ENCODE measurements around the gene CD300E.
"Not testable (repeated sequence)": the region's sequence is repeated elsewhere in the genome, so short reads cannot be mapped to it uniquely, and the experiment has no call there.

Gene CD300E

DNA sequence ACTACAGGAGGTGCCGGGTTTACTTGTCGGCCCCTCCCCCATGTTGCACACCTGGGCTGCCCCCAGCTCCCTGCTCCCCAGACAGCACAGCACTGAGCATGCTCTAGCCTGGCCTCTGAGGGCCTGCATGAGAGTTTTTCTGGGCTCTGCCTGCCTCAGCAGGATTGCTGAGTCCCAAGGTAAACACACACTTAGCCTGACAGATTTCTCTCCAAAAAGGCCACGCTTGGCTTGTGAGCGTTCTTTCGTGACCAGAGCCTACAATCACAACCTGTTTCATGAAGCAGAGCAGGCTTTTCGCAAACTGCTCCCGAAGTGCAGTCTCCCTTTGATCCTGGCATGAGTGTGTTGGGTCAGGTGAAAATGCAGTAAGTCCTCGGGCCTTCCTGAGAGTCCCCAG, 9.8 kb upstream of the CD300E start:
- peak; percentile 91 for DNase-seq

DNA sequence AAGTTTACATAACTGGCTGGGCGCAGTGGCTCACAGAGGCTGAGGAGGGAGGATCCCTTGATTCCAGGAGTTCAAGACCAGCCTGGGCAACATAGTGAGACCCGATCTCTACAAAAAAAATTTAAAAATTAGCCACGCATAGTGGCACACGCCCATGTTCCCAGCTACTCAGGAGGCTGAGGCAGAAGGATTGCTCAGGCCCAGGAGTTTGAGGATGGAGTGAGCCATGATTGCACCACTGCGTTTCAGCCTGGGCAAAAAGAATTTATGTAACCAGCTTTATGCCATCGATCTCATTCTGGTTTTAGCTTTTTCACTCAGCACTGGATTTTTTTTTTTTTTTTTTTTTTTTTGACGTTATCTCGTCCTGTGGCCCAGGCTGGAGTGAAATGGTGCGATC, 9.1 kb upstream of the CD300E start:
- no peak for DNase-seq

DNA sequence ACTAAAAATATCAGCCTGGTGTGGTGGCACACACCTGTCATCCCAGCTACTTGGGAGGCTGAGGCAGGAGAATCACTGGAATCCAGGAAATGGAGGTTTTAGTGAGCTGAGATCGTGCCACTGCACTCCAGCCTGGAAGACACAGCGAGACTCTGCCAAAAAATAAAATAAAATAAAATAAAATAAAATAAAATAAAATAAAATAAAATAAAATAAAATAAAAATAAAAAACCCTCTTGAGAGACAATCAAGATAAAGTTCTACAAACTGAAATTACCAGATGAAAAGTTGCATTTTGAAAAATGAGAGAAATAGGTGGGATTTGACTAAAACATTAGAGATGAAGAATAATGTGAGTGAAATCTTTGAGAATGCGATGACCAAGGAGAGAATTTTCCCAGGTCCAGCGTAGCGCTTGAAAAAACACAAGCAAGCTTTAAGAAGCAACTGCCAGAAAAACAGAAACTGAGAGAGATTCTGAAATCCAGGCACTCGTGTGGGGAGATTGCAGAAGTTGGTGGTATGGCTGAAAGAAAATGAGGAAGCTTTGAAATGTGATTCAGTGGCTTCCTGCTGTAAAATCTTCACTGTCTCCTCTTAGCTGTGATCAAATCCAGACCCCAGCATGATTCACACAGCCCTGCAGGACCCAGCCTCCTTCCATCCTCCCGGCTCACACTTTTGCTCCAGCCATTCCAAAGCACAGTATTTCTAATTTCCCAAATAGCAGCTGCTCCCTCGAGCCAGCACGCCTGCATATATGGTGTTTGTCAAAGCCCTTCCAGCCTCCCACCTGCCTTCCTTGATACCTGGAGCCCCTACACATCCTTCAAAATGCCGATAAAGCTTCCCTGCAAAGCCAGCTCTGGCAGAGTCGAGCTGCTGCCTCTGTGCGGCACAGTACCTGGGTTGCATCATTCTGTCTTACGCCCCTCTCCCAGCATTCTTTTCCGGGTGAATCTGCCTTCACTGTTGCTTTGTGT, 8.2 kb upstream of the CD300E start:
- DNase-seq = no peak

DNA sequence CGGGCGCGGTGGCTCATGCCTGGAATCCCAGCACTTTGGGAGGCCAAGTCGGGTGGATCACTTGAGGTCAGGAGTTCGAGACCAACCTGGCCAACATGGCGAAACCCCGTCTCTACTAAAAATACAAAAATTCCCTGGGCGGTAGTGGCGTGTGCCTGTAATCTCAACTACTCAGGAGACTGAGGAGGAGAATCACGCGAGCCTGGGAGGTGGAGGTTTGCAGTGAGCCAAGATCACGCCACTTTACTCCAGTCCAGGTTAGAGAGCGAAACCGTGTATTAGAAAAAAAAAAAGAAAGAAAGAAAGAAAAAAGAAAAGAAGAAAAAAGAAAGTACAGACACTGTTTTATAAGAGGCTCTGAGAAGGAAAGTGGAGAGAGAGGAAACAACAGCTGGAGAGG, 6.7 kb upstream of the CD300E start:
- not testable (repeated sequence) for DNase-seq

DNA sequence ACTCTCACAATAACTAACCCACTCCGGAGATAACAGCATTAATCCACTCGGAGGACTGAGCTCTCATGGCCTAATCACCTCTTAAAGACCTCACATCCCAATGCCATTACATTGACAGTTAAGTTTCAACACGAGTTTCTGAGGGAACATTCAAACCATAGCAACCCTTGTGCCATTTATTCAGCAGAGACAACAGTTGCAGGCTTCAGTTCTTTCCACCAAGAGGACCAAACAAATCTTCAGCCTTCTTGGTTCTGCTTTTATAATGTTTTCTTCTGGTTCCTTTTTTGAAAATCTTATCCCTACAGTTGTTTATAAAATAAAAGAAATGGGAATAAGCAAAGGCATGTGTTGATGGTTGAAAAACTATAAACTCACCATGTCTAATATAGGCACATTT, 2.1 kb upstream of the CD300E start:
- DNase-seq = no peak

DNA sequence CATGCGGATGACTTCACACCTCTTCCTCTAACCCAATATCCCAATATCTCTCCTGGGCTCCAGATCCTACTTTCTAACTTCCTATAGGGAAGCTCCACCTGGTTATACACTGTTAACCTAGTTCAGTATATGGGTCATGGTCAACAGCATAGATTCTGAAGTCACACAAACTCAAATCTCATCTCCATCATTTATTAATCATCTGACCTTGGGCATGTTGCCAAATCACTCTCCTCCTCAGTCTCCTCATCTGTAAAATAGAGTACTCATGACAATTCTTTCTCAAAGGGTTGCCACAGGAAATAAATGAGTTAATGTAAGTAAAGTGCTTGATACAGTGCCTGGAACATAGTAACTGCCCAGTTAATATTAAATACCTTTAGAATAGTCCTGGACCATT, 593 bp upstream of the CD300E start:
- no peak for DNase-seq

DNA sequence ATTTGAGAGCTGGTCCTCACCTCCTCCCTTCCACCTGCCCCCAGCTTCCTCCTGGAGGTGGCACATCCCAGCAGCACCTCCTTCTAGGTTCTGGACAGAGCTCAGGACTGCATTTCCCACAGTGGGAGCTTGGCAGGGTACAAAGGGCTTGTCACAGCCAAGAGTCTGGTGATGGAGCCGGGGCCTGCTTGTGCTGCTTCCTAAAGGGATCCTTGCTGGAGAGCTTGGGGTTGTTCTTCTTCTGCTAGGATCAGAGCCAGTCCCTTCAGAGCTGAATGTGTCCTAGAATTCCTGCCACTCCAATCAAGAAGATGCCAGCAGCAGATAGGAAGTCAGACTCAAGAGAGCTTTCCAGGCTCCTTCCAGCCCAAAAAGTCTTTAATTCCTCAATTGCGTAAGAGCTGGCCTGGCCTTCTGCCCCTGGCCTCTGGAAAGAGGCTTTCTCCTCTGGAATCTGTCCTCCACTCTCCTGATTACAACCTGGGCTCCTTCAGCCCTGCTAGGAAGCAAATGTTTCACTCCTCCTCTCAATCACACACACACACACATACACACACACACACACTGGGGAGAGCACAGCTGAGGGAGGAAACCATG, 4.4 kb downstream of the CD300E start:
- DNase-seq = no peak

DNA sequence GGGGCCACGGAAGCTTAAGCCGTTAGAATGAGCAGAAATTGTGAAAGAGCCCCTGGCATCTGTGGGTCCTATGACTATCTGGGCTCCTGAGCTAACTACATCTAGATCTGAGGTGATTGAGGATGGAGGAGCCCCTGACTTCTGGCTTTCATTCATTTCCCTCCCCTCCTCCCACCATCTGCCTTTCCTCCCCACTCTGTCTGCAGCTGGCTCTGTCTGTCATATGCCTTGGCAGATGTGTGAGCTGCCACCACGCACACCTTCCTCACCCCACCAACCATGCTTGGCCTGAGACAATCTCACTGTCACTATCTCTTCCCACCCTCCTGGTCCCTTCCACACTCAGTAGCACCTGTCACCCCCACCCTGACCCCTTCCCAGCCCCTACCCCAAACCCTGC, 5.1 kb downstream of the CD300E start:
- DNase-seq = no peak

DNA sequence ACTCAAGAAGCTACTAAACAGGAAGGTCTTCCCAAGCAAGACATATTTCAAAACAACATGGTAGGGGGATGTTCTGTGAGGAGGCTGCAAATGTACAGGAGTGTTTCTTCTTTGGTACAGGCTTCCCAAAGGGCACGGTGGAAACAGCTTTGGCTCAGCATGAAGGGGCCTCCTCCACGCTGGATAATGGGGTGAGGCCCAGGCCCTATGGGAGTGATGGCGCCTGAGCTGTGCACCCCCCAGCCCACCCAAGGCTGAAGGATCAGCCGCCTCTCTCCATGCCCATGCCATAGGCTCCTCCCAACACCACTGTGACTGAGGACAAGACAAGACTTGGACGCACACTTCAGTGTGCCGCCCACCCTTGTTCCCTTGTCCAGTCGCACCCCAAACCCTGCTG, 6.8 kb downstream of the CD300E start:
- no peak for DNase-seq

DNA sequence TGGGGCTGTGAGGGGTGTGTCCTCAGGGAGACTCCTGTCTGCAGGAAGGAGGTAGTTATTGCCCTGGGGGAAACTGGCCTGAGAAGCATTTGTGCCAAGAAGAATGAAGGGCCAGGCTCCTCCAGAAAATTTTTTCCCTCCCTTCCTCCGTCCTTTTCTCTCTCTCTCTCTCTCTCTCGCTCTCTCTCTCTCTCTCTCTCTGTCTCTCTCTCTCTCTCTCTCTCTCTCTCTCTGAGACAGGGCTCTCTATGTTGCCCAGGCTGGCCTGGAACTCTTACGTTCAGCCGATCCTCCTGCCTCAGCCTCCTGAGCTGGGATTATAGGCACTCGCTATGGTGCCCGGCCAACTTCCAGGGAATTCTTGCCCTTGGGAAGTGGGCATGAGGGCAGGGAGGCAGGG, 11.5 kb downstream of the CD300E start:
- no peak for DNase-seq

DNA sequence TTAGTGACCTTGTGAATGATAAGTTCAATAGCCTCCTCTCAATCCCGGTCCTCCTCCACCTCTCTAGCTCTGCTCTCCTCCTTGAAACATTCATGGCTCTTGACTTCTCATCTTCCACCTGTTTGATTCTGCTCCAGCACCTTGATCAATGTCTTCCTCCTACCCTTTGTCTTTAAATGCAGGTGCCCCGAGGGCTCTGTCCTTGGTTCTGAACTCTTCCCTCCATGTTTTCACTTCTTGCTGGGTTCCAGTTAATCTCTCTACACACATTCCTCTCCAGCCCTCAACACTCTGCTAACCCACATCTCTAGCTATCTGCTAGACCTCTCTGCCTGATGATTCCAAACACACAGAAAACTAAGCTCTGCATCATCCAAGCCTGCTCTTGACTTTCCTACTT, 13.4 kb downstream of the CD300E start:
- DNase-seq = no peak

DNA sequence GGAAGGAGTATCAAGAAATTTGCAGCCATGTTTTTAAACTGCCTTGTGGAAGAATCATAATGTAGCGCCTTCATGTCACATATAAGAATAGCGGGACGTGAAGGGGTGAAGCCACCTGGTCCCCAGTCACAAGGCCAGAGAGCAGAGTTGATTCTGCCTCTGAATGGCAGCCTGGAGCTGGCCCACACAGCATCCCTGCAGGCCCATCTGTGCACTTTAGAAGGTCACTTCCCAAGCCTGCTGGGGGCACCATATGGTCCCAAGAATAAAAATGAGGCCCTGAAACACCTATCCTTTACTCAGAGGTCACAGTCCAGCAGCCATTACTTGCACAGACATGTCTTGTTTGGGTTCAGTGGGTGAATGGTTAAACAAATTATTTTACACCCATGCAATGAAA, 15.0 kb downstream of the CD300E start:
- no peak for DNase-seq

DNA sequence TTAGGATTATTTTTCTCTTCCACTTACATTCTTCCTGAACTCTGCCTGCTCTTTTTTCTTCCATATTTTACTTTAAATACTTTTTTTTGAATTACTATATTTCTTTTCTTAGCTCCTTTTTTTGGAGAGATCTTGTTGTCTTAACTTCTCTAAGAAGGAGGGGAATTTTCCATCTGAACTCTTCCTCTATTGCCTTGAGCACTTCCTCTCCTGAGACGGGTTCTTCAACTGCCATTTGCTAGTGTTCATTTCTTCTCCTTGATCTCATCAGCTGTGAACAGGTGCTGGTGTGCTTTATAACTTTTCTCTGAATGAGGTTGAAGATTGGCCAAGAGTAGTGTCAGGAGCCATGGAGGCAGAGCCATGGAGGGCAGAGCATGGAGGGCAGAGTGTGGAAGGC, 16.3 kb downstream of the CD300E start:
- no peak for DNase-seq

DNA sequence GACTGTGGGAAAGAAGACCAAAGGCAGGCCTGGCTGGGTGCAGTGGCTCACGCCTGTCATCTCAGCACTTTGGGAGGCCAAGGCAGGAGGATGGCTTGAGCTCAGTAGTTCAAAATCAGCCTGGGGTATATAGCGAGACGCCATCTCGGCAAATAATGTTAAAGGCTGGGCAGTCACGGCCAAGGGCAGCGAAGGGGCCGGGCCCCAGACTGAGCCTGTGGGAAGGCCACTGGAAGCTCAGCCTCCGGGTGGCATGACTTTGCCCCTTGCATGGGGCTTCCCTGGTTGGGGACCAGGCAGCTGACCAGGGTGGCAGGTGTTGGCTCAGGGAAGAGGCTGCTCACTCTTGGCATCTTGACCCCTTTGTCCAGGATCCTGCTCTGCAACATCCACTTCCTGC, 17.5 kb downstream of the CD300E start:
- DNase-seq = no peak

DNA sequence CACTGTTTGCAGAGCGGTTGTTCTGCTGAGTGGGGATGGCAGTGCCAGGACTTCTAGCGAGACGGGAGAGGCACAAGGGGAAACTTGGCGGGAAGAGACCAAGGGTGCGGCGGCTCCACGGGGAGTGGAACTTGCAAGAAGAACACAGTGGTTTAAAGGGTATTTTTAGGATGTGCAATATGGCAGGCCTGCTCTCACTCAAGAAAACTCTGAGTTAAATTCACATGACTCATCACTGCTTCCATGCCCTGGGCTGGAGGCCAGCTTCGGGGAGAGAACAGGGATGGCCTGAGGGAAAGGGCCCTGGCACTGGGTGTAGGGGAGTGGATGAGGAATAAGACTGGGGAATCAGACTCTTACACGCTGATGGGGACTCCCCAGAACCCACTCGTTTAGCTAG, 18.2 kb downstream of the CD300E start:
- no peak for DNase-seq

DNA sequence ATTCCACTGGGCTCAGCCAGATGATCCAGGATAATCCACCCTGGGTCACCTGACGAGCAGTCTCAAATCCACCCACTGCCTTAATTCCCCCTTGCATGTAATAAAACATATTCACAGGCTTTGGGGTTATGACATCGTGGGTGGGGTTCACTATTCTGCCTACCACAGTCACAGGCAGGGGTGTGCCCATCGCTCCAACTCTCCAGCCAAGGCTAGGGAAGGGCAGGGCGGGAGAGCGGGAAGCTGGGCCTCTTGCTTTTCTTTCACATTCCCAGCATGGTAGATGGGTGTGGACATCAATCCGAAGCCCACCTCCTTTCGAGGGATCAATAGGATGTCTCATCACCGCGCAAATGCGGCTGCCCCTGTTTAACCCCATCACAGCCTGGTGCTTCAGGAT, 18.8 kb downstream of the CD300E start:
- DNase-seq = no peak

DNA sequence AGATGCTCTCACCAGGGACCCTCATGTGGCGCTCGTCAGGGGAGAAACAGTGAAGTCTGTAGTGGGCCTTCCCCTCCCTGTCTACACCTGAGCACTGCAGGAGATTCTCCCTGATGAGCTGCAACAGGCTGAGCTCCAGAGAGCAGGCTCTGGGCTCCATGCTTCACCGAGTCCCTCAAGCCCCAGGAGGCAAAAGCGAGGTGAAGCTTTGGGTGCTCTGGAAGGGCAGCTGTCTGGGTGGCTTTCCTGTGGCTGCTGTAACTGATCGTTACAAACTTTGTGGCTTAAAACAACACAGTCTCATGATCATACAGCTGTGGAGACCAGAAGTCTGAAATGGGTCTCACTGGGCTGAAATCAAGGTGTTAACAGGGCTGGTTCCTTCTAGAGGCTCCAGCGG, 19.3 kb downstream of the CD300E start:
- DNase-seq = no peak

DNA sequence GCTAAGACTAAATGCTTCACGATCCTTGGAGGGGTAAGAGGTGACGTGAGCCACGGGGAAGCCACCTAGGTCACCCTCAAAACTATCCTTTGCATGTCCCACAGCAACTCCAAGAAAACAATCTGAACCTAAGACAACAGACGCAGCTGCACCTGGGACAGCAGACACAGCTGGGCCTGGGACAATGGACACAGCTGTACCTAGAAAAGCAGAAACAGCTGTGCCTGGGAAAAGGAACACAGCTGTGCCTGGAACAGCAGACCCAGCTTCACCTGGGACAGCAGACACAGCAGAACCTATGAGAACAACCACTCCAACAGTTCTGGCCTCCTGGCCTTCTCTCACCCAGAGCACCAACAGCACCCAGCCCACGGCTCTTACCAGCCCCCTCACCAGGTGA, 19.8 kb downstream of the CD300E start:
- no peak for DNase-seq

DNA sequence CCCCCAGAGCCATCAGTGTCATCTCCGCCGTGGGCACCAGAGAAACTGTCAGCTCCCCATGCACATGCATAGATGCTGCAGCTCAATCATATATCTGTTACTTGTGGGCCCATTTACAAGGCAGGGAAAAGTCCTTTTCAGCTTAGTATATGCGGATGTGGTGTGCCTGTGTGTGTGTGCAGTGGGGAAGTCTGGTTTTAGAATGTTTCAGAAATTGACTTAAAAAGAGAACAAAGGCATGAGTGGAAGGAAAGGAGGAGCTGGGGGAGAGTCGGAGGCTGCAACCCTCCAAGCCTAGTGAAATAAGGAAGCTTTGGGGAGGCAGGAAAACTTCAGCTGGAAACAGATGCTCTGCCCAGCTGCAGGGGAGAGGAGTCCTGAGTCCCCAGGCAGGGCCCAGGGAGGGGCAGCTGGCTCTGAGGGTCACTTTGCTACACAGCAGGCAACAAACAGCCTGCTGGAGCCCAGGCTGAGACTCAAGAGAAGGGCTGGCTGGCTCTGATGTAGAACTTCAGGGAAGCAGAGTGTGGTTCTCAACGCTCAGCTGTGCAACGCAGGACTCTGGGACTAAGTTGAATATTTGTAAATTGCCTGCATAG, 20.4 kb downstream of the CD300E start:
- no peak for DNase-seq

DNA sequence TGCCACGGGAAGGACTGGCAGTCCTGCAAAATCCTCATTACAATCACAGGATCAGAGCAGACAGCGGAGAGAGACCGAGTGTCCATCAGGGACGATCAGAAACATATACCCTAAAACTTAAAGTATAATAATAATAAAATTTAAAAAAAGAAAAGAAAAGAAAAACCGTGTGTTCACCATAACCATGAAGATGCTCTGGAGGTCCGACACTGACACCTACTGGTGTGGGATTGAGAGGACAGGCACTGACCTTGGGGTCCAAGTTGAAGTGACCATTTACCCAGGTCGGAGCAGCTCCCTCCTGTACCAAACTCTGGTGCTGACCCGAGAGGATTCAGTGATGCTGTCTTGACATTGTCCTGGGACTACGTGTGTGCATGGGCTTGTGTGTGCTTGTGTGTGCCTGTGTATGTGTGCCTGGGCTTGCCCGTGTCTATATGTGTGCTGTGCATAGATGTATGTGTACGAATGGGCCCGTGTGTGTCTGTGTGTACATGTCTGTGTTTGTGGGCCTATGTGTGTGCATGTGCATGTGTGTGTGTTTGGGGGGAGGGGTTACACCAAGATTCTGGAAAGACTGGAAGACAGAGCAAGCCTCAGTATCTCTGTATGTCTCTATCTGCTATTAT, 21.5 kb downstream of the CD300E start:
- DNase-seq = no peak

DNA sequence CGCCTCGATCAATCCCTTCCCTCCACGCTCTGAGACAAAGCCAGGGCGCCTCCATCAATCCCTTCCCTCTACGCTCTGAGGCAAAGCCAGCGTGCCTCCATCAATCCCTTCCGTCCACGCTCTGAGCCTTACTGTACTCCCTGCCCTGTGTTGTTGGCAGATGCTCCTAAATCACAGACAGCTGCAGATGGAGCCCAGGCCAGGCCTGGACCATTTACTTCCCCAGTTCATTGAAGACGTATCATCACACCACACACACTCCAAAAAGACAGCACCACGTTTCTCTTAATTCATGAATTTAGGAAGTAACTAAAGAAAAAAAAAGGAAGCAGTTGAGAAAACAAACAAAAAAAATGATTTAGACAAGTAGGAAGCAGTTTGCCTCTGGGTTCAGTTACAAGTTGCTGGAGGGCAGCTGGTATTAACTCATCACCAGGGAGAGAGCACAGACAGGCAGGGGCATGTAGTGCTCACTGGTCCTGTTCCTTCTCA, 24.0 kb downstream of the CD300E start:
- DNase-seq = no peak

DNA sequence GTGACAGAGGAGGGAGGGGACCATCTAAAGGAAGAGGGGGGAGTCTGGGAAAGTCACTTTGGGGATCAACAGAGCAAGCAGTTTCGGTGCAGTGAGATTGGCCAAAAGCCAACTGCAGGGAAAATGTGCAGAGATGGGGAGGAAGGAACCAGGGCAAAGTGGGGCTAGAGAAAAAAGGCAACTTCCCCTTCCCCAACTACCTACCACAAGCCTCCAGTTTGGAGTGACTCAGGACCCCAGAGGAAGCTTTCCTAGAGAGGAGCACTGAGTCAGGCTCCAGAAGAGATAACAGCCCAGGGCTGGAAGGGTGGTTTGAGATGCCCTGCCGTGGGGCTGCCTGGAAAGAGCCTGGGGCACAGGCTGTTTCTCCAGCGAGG, 24.5 kb downstream of the CD300E start:
- DNase-seq = no peak

DNA sequence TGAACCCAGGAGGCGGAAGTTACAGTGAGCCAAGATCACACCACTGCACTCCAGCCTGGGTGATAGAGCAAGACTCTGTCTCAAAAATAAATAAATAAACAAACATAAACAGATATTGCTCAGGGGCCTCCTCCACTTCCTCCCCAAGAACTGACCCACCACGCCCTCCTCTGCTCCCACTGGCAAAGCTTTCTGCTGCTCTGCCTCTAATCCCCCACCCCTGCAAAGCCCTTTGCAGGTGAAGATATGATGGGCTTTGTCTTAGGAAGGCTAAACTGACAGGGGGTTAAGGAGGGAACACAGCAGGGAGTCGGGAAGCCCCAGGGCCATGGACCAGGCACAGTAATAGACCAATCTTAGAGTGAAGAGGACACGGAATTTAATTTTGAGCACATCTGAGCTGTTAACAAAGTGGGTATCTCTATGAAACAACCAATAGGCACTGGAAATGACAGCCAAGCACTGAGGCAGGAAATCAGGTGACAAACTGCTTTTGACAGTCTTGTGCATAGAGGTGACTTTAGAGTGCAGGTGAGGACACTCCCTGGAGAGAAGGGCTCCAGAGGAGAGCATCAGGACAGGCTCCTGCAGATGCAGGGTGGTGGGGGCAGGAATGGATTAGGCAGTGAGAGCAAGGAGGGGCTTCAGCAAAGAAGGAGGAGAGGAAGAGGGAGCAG, 25.1 kb downstream of the CD300E start:
- DNase-seq = no peak
